ENCODE results near the gene LRP10. TPM values are rescaled to one million over a fixed set of nuclear protein-coding genes. Genes with fewer than 3 reads are reported as not detected.
"Not testable (repeated sequence)": the region's sequence is repeated elsewhere in the genome, so short reads cannot be mapped to it uniquely, and the experiment has no call there.

Gene LRP10, protein sequence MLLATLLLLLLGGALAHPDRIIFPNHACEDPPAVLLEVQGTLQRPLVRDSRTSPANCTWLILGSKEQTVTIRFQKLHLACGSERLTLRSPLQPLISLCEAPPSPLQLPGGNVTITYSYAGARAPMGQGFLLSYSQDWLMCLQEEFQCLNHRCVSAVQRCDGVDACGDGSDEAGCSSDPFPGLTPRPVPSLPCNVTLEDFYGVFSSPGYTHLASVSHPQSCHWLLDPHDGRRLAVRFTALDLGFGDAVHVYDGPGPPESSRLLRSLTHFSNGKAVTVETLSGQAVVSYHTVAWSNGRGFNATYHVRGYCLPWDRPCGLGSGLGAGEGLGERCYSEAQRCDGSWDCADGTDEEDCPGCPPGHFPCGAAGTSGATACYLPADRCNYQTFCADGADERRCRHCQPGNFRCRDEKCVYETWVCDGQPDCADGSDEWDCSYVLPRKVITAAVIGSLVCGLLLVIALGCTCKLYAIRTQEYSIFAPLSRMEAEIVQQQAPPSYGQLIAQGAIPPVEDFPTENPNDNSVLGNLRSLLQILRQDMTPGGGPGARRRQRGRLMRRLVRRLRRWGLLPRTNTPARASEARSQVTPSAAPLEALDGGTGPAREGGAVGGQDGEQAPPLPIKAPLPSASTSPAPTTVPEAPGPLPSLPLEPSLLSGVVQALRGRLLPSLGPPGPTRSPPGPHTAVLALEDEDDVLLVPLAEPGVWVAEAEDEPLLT
- 10 to 100 TPM; 48.9 to 67.6 TPM for total RNA-seq

DNA sequence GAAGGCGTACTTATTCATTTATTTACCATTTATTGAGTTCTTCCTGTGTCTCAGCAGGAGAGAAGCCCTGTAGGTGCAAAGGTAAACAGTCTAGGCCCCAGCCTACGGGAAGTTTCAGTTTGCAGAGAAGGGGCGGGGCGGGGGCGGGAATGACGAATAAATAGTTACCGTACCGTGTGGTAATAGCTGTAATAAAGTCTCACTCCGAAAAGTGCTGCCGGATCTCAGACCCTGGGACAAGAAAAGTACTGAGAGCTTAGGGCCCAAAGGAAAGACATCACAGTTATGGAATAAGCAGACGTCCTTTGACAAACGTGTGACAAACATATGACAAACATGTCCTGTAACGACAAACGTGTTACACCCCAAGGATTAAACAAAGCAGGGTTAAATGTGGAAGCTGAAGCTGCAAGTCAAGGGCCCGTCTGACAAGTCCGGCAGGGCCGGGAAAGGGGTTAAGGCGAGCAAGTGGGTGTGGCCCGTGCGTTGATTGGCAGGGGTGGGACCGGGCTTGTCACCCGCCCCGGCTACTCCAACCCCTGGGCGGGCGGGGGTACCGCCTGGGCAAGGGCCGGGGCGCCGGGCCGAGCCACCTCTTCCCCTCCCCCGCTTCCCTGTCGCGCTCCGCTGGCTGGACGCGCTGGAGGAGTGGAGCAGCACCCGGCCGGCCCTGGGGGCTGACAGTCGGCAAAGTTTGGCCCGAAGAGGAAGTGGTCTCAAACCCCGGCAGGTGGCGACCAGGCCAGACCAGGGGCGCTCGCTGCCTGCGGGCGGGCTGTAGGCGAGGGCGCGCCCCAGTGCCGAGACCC, at the start of gene LRP10:
LRP10 (plus strand) TSS at position 517 of the 809 bp plus-strand sequence. CDS start 564 bp downstream, outside the sequence.
- Mint-ChIP-seq H3K36me3 (peaks cover 19 to 26% of the 10 kb centered on the region in 2 donors), H3K9me3 (no peaks in the 10 kb centered on the region), H3K27ac (peak within 1 kb of the TSS; percentile 95 to 98)
- ATAC-seq (peak; percentile 83 to 84), DNase-seq (ENCODE audit: low spot score in 2 of 2) (peak; percentile 81 to 87)

DNA sequence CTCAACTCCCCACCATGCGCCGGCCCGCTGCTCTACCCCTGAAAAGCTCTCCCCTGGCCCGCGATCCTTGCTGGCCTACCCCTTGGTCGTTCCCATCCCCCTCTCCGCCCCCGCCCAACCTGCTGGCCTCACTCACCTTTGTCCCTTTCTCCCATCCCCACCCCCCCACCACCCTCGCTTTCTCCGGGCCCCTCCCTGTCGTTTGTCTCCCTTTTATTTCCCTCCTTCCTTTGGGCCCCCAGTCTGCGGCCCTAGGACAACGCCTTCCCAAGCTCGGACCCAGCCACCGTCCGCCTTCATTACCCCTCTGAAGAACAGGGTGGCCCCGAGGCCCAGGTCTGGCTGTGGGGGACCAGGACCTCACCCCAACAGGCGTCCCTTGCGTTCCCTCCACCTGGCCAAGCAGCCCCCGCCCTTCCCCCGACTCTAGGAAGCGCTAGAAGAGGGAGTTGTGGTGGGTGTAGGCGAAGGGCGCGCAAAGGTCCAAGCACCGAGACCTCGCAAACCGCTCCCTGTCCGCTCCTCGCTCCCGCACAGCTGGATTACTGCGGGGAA, 49.4 kb upstream of the LRP10 start:
- ATAC-seq (no peak), DNase-seq (ENCODE audit: low spot score in 2 of 2) (no peak)
- no peaks in the 10 kb centered on the region for H3K9me3 Mint-ChIP-seq
- no peaks in the 10 kb centered on the region for H3K36me3 Mint-ChIP-seq
- no peak overlapping the region for H3K27ac Mint-ChIP-seq

DNA sequence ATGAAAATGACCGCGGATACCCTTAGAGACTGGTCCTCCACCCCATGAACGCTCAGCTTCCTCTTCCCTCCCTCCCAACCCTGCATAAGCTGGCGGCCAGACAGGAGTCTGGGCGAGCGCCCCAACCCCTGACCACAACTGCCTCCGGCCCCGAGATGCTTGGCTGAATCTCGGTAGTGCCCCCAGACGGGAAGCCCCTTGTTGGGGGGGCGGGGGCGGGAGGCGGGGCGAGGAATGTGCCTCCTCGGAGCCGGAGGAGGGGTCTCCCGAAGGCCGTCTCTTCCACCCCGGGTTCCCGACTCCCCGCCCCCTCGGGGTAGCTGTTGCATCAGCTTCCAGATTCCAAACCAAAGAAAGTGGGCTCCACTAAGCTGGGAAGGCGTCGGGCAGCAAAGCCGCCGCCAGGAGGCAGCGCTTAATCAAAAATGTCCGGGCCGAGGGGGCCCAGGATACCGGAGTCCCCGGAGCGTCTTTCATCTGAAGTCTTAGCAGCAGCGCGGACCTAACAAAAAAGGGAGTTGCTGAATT, 48.9 kb upstream of the LRP10 start:
- no peaks in the 10 kb centered on the region for H3K36me3 Mint-ChIP-seq
- DNase-seq (ENCODE audit: low spot score in 2 of 2) (peak; percentile 66 to 74), ATAC-seq (peak; percentile 77 to 83)
- no peaks in the 10 kb centered on the region for H3K9me3 Mint-ChIP-seq
- H3K27ac Mint-ChIP-seq = no peak overlapping the region

DNA sequence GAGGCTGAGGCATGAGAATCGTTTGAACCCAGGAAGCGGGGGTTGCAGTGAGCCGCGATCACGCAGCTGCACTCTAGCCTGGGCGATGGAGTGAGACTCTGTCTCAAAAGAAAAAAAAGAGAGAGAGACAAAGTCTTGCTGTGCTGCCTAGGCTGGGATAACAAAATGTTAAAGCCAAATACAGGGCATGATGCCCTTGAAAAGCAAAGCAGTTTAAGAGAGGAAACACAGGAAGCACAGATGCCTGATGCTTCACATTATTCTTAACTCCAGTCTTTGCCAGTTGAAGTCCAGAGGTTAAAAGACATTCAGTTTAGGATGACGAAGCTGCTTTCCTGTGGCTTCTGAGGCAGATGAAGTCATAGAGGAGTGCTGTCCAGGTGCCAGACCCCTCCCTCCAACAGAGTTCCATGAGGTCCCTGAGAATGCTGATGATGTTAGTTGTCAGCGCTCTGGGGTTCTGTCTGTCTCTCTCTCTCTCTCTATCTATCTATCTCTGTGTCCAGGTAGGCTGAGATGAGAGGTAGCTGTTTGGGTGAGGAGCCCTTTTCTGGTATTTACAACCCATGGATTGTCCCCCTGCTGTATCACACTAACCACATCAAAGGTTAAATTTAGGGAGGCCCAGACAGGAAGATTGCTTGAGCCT, 46.7 kb upstream of the LRP10 start:
- ATAC-seq (peak; percentile 27 to 56), DNase-seq (ENCODE audit: low spot score in 2 of 2) (no peak)
- Mint-ChIP-seq H3K36me3 (peaks cover 9 to 11% of the 10 kb centered on the region in 2 donors), H3K27ac (peak overlapping the region in 1 of 2 donors; percentile 29), H3K9me3 (peaks cover 0 to 3% of the 10 kb centered on the region in 2 donors)

DNA sequence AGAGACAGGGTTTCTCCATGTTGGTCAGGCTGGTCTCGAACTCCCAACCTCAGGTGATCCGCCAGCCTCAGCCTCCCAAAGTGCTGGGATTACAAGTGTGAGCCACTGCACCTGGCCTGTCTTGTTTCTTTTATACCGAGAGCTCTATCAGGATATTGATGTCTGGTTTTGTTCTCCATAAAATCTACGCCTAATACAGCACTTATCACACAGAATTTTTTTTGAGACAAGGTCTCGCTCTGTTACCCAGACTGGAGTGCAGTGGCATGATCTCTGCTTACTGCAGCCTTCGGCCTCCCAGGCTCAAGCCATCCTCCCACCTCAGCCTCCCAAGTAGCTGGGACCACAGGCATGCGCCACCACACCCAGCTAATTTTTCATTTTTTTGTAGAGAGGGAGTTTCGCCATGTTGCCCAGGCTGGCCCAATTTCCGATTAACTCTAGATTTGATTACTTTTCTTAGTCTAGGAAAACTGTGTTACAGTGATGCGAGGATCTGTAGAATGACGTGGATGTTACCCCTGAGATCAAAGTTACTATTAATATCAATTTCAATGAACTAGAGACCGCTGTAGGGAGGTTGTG, 42.4 kb upstream of the LRP10 start:
- Mint-ChIP-seq H3K36me3 (peaks cover 29 to 37% of the 10 kb centered on the region in 2 donors), H3K27ac (peak overlapping the region; percentile 97 to 99)
- ATAC-seq = not testable (repeated sequence)

DNA sequence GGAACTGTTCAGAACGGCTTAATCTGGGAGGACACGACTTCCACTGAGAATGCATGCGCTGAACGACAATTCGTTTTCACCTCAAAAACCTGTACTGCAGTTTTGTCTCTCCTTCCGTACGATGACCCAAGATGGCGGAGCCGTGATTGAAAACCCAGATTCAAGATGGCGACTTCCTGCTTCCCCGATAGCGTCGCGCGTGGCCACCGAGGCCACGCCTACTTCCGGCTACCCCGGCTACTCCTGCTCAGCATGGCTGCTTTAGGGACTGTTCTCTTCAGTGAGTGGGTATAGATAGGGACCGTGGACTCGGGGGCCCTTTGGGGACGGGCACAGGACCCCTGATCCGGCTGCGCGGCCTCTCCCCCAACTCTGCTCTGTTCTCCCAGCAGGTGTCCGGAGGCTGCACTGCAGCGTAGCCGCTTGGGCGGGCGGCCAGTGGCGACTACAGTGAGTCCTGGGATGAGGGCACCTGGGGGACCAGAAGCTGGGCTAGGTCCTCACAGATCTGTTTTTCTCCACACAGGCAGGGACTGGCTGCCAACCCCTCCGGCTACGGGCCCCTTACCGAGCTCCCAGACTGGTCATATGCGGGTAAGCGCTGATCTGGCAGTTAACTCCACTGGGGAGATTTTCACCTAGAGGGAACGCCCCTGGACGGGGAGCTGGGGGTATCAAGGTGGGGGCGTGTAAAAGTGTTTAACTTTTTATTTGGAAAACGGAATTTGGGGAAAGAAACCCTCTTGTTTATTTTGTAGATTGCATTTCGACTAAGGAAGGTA, 41.7 kb upstream of the LRP10 start, which contains the start of gene MRPL52:
MRPL52 (plus strand) TSS at position 227 of the 782 bp plus-strand sequence; CDS start at position 253, 26 bp downstream.
- Mint-ChIP-seq H3K9me3 (peaks cover 0 to 3% of the 10 kb centered on the region in 2 donors), H3K36me3 (peaks cover 29 to 39% of the 10 kb centered on the region in 2 donors), H3K27ac (peak within 1 kb of the TSS; percentile 97 to 99)
- DNase-seq (ENCODE audit: low spot score in 2 of 2) (peak; percentile 76 to 83), ATAC-seq (peak; percentile 93 to 95)

More for the DNA sequence above, 42.4 kb upstream of the LRP10 start:
- not testable (repeated sequence) for DNase-seq (ENCODE audit: low spot score in 2 of 2); H3K9me3 Mint-ChIP-seq

DNA sequence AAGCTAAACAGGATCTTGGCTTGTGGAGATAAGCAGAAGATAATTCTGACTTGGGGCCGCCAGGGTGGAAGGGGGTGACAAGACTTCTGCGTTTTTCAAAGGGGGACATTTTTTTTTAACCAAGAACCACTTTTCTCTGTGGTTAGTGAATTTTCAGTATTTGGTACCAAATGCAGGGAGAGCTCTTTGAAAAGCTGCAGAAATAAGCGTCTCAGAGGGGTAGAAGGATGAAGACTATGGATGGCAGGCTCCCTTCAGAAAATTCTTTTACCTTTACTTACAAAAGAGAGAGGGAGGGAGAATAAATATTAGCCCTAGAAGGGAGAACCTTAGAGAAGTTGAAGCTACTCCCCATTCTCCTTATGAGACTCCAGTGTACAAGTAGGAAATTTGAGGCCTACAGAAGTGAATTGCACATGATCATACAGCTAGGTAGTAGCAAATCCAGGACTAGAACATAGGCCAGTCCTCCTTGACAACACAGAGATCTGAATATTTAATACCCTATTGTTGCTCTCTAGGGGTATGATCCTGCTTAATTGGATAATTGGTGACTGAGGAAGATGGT, 41.0 kb upstream of the LRP10 start:
- ATAC-seq (peak in 1 of 2 donors; percentile 3), DNase-seq (ENCODE audit: low spot score in 2 of 2) (no peak)
- Mint-ChIP-seq H3K9me3 (peaks cover 0 to 3% of the 10 kb centered on the region in 2 donors), H3K27ac (peak overlapping the region; percentile 97 to 99), H3K36me3 (peaks cover 29 to 39% of the 10 kb centered on the region in 2 donors)

DNA sequence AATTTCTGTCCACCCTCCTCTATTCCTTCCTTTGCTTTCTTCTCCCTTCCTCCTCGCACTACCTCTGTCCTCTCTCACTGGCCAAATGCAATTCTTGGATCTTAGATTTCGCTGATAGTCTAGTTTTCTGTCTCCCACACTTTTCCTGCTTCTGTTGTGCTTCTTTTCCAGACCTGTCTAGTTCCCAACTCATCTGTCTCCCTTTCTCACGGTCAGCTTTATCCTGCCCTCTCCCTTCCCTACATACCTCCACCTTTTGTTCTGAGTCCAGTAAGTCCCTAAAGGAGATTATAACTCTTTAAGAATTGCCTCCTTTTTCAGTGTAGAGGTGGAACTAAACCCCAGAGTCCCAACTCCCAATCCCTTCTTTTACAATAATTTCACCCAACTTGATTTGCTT, 36.0 kb upstream of the LRP10 start:
- ATAC-seq (no peak), DNase-seq (ENCODE audit: low spot score in 2 of 2) (no peak)
- H3K36me3 Mint-ChIP-seq = peaks cover 14 to 36% of the 10 kb centered on the region in 2 donors
- H3K27ac Mint-ChIP-seq = no peak overlapping the region
- H3K9me3 Mint-ChIP-seq = no peaks in the 10 kb centered on the region

DNA sequence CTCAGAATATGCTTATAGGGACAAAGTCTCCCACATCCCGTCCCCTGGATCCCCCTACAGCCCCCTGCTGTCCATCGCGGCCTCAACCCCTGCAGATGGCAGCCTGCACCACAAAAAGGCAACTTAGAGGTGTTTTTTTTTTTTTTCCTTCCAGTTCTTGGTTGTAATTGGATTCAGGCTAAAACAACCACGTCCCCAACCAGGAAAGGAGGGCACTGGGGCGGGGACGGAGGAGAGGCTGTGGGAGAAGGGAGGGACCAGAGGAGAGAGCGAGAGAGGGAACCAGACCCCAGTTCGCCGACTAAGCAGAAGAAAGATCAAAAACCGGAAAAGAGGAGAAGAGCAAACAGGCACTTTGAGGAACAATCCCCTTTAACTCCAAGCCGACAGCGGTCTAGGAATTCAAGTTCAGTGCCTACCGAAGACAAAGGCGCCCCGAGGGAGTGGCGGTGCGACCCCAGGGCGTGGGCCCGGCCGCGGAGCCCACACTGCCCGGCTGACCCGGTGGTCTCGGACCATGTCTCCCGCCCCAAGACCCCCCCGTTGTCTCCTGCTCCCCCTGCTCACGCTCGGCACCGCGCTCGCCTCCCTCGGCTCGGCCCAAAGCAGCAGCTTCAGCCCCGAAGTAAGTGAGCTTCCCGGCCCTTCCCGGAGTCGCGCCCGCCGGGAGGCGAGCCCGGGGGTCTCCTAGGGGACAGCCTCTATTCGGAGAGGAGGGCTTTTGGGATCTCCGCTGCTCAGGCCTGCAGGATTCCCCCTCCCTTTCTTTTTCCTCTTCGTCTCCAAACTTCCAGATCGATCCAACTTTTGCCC, 35.0 kb upstream of the LRP10 start, which contains the start of gene MMP14:
MMP14 (plus strand) TSS at position 285 of the 813 bp plus-strand sequence; CDS start at position 518, 233 bp downstream.
- DNase-seq (ENCODE audit: low spot score in 2 of 2) (no peak), ATAC-seq (no peak)
- Mint-ChIP-seq H3K27ac (peak within 1 kb of the TSS; percentile 8 to 94), H3K36me3 (peaks cover 8 to 28% of the 10 kb centered on the region in 2 donors), H3K9me3 (no peaks in the 10 kb centered on the region)

DNA sequence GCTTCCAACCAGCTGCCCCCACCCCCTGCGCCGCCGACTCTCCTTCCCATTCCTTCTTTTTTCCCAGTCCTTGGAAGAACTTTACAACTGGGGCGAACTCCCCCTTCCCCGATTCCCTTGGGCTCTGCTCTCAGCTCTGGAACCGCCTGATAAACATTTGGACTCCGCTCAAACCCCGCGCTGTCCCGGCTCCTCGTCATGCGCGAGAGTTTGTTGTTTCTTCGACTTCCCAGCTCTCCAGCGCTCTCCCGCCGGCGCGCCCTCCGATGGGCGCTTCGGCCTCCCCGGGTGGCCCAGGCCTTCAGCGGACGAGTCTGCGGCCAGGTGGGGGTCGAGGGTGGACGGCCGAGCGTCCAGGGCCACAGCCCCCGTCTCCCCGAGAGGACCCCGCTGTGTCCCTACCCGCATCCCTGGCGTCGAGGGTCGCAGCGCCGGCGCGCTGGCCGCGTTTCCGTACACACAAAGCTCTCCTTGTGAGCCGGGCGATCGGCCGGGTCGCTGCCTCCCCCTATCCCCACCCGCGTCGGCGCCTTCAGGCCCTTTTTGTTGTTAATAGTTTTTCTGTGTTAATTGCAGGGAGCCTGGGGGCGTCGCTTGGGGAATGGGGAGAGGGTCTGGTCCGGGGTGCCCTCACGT, 34.3 kb upstream of the LRP10 start:
- ATAC-seq = peak; percentile 36 to 53
- Mint-ChIP-seq H3K36me3 (peaks cover 1 to 21% of the 10 kb centered on the region in 2 donors), H3K27ac (peak overlapping the region; percentile 8 to 94)

DNA sequence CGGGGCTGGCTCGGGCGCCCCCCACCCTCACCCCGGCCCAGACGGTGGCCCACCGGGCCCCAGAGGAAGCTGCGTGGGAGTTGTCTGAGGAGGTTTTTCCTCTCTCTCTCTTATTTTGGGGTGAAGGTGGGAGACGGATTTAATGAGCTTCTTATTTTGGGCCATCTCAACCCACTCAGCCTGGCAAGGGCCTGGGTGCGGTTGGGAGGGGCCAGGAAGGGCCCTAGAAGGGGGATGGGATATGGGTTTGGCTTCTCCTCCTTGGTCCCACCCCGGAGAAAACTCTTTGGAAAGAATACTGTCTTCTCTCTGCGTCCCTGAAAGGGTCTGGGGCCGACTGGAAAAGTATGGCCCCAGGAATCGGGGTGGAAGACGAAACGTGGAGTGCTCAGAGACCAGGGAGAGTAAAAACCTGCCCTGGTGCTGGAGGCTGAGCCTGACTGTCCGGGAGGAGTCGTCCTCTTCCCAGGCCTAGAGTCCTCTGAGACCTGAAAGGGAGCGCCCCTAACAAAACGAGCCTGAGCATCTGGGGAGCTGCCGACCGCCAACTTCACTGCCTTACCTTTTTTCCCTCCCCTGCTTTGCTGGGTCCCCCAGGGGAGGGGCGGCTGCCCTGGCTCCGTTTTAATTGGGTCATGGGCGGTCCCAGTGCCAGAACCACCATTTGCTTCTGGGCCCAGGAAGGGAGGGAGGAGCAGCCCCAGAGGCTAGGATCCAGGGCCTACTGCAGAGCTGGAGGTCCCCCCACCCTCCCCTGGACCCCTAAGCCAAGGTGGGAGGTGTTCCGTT, 33.6 kb upstream of the LRP10 start:
- ATAC-seq = no peak
- no peak for DNase-seq (ENCODE audit: low spot score in 2 of 2)

More for the DNA sequence above, 34.3 kb upstream of the LRP10 start:
- no peak for DNase-seq (ENCODE audit: low spot score in 2 of 2)
- H3K9me3 Mint-ChIP-seq = no peaks in the 10 kb centered on the region

DNA sequence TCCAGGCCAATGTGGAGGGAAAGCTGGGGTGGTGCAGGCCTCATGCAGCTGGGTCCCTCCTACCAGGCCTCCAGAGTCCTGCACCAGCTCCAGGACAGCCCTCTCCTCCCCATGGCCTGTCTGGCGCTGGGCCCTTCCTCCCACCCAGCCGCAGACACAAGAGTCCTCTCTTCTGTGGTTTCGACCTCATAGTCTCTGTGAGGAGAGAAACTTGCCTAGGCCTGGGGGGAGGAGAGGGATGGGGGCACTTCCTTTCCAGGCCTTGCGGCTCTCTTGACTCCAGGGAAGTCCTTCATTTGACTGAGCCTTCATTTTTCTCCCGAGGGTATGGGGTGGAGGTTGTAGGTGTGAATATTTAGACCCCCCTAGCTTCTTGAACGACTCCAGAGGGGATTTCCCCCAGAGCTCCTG, 32.9 kb upstream of the LRP10 start:
- no peaks in the 10 kb centered on the region for H3K9me3 Mint-ChIP-seq
- peaks cover 0 to 20% of the 10 kb centered on the region in 2 donors for H3K36me3 Mint-ChIP-seq
- DNase-seq (ENCODE audit: low spot score in 2 of 2) (no peak), ATAC-seq (no peak)
- H3K27ac Mint-ChIP-seq = no peak overlapping the region

More for the DNA sequence above, 33.6 kb upstream of the LRP10 start:
- Mint-ChIP-seq H3K27ac (no peak overlapping the region), H3K9me3 (no peaks in the 10 kb centered on the region), H3K36me3 (peaks cover 0 to 20% of the 10 kb centered on the region in 2 donors)
